T-cell (primary cell): ENCODE results near the gene MROH8. TPM values are rescaled to one million over a fixed set of nuclear protein-coding genes. Genes with fewer than 3 reads are reported as not detected.
"Not testable (repeated sequence)": the region's sequence is repeated elsewhere in the genome, so short reads cannot be mapped to it uniquely, and the experiment has no call there.

Source experiments
- ATAC-seq, 4 experiments: fragments of 200-7000 bp in 3 of 4; fragments of 150-1000 bp in 1 of 4; cut with Tn5 transposase; replicated peaks in 1 of 4; 1 replicate in 3 of 4; 2 replicates in 1 of 4; pipeline ENCODE4 v1.10.0; 2021; ENCODE audit warnings: moderate library complexity in 3 of 4, mild to moderate bottlenecking in 2 of 4, moderate number of reproducible peaks in 1 of 4
- CTCF ChIA-PET, 2 donors: fragments of 300-600 bp; sonication (Branson Sonifier 250); formaldehyde crosslinking; loops; one replicate each; lab custom pipeline; 2022; ENCODE audit warnings: antibody characterized with exemption in 2 of 2; lab: Charles Lee
- POLR2A ChIA-PET, 2 donors: fragments of 300-600 bp; sonication (Branson Sonifier 250); formaldehyde crosslinking; loops; one replicate each; lab custom pipeline; 2022; ENCODE audit warnings: antibody characterized with exemption in 2 of 2; lab: Charles Lee
- DNase-seq, 35 experiments: peaks; one replicate each; pipeline versions ENCODE4 v3.0.0 to v3.0.0-alpha.2; 2013 to 2023
- H3K27ac ChIP-seq: one replicate; pipeline ENCODE4 v1.5.1; 2013; ENCODE audit warnings: low read length
- H3K27me3 ChIP-seq, 2 experiments: replicated peaks in 1 of 2; 1 replicate in 1 of 2; 2 replicates in 1 of 2; pipeline versions ENCODE4 v1.6.1 to v1.7.0; 2013; ENCODE audit warnings: low read length in 1 of 2, mixed read lengths in 1 of 2; ENCODE audit not compliant: control insufficient read depth in 2 of 2, insufficient read depth in 2 of 2; ENCODE audit errors: extremely low read depth in 1 of 2
- H3K36me3 ChIP-seq, 2 donors: 1 replicate in 1 of 2; 2 replicates in 1 of 2; pipeline versions ENCODE4 v1.6.1 to v1.7.0; 2013; ENCODE audit warnings: low read length in 1 of 2; ENCODE audit not compliant: control insufficient read depth in 2 of 2, insufficient read depth in 1 of 2; ENCODE audit errors: extremely low read depth in 1 of 2
- H3K4me1 ChIP-seq, 2 experiments: 1 replicate in 1 of 2; 2 replicates in 1 of 2; pipeline versions ENCODE4 v1.6.1 to v1.7.0; 2013; ENCODE audit warnings: low read length in 2 of 2, mixed read lengths in 1 of 2; ENCODE audit not compliant: insufficient read depth in 2 of 2, control insufficient read depth in 1 of 2; ENCODE audit errors: extremely low read depth in 1 of 2
- H3K4me3 ChIP-seq, 2 donors: 1 replicate in 1 of 2; 2 replicates in 1 of 2; pipeline versions ENCODE4 v1.5.1 to v1.7.0; 2013; ENCODE audit warnings: mild to moderate bottlenecking in 2 of 2, low read length in 1 of 2, moderate library complexity in 1 of 2; ENCODE audit not compliant: control insufficient read depth in 1 of 2; ENCODE audit errors: extremely low read depth in 1 of 2
- H3K9me3 ChIP-seq: 2 replicates; pipeline ENCODE4 v1.7.0; 2013
- H3K27ac Mint-ChIP-seq, 2 donors: one replicate each; pipeline ENCODE4 v1.8.0; 2020 to 2021; ENCODE audit warnings: mild to moderate bottlenecking in 2 of 2, mixed read lengths in 2 of 2
- H3K27me3 Mint-ChIP-seq, 2 donors: one replicate each; pipeline ENCODE4 v1.8.0; 2021 to 2022; ENCODE audit warnings: mixed read lengths in 2 of 2
- H3K36me3 Mint-ChIP-seq: one replicate; pipeline ENCODE4 v1.8.0; 2021; ENCODE audit warnings: mixed read lengths
- H3K4me1 Mint-ChIP-seq, 3 donors: one replicate each; pipeline ENCODE4 v1.8.0; 2020 to 2022; ENCODE audit warnings: mixed read lengths in 3 of 3, mild to moderate bottlenecking in 1 of 3
- H3K4me3 Mint-ChIP-seq, 3 donors: one replicate each; pipeline ENCODE4 v1.8.0; 2020 to 2022; ENCODE audit warnings: mild to moderate bottlenecking in 3 of 3, mixed read lengths in 3 of 3, moderate library complexity in 3 of 3
- H3K9me3 Mint-ChIP-seq, 3 donors: one replicate each; pipeline ENCODE4 v1.8.0; 2020 to 2022; ENCODE audit warnings: mixed read lengths in 3 of 3
- WGBS: methylation state at CpG from one replicate; pipeline ENCODE4 v1.1.5; 2013; ENCODE audit warnings: missing lambda C conversion rate; ENCODE audit not compliant: insufficient coverage; 5-methylcytosine and 5-hydroxymethylcytosine counted together
- total RNA-seq, 35 experiments: library from RNA in 6 of 35; stranded (reverse) in 6 of 35; fragments of 120-200 nt in 1 of 35; gene quantifications; one replicate each; pipeline versions ENCODE4 v1.2.1 to v1.2.4 and lab custom pipeline; 2013 to 2026

Gene MROH8
- total RNA-seq, 5 donors from 2014 or later (not counting 1 experiment from before 2014, with no cell fraction given): 0.70 to 2.5 (median 1.5) TPM

DNA sequence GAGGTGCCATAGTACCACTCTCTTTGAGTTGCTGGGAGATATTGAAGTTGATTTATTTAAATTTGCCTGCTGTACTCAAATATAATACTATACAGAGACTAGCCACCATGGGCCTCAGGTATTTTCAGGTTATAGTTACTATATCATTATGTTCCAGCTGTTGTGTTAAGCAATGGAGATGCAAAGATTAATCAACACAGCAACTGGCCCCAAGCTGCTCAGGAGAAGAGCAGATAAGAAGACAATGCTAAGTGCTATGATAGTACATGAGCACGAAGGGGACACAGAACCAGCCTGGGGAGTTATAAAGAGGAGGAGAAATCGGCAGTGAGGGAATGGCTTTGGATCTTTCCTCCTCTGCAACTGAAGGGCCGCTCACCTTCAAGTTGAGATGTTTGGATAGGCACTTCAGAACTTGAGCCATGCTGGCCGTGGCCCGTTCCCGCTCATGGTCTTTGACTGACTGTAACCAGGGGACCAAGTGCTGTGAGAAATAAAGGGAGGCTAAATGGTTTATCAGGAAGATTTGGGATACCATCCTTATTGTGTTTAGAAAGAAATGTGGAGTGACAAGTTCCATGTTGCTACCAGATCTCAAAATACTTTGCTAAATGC is 24.6 kb downstream of the MROH8 start:
- Mint-ChIP-seq H3K27me3 (no peaks in the 10 kb centered on the region), H3K9me3 (no peaks in the 10 kb centered on the region), H3K27ac (no peak overlapping the region), H3K4me1 (no peaks in the 10 kb centered on the region), H3K4me3 (no peak overlapping the region), H3K36me3 (peaks cover 6% of the 10 kb centered on the region)
- H3K4me3 ChIP-seq: no peak overlapping the region
- 82% methylated on average over 6 of the region's 6 CpGs for WGBS
- POLR2A ChIA-PET: no interaction called here
- no peaks in the 10 kb centered on the region for H3K4me1 ChIP-seq
- no peaks in the 10 kb centered on the region for H3K9me3 ChIP-seq
- CTCF ChIA-PET: interaction anchor here (0.6 kb wide), 2 partner anchors 156 to 554 kb away, joined by 4 read pairs; no protein-coding TSS in a partner anchor
- no peak overlapping the region for H3K27ac ChIP-seq
- no peaks in the 10 kb centered on the region for H3K36me3 ChIP-seq
- ATAC-seq: no peak
- DNase-seq: no peak
- no peaks in the 10 kb centered on the region for H3K27me3 ChIP-seq

DNA sequence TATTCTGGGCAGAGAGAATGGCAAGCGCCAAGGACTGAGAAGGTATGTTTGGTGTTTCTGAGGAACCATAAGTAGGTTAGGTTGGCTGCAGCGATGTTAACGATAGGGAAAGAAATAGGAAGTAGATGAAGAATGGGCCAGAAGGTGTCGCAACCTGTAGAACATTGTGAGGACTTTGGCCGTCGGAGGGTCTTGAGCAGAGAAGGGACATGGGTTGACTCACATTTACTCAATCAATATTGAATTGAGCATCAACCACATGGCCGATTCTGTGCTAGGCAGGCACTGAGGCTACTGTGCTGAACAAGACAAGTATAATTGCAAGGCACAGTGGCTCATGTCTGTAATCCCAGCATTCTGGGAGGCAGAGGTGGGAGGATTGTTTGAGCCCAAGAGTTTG is 27.1 kb downstream of the MROH8 start:
- DNase-seq (no peak), ATAC-seq (no peak)
- H3K27ac ChIP-seq: no peak overlapping the region
- H3K4me3 Mint-ChIP-seq: no peak overlapping the region
- H3K27me3 Mint-ChIP-seq: no peaks in the 10 kb centered on the region
- CTCF ChIA-PET: no interaction called here
- H3K9me3 ChIP-seq: no peaks in the 10 kb centered on the region
- H3K27ac Mint-ChIP-seq: no peak overlapping the region
- no peaks in the 10 kb centered on the region for H3K9me3 Mint-ChIP-seq
- no peaks in the 10 kb centered on the region for H3K36me3 ChIP-seq
- no peaks in the 10 kb centered on the region for H3K4me1 ChIP-seq
- H3K27me3 ChIP-seq: no peaks in the 10 kb centered on the region
- 94% methylated on average over 4 of the region's 7 CpGs for WGBS
- H3K4me1 Mint-ChIP-seq: no peaks in the 10 kb centered on the region
- POLR2A ChIA-PET: no interaction called here
- peaks cover 6% of the 10 kb centered on the region for H3K36me3 Mint-ChIP-seq
- no peak overlapping the region for H3K4me3 ChIP-seq

DNA sequence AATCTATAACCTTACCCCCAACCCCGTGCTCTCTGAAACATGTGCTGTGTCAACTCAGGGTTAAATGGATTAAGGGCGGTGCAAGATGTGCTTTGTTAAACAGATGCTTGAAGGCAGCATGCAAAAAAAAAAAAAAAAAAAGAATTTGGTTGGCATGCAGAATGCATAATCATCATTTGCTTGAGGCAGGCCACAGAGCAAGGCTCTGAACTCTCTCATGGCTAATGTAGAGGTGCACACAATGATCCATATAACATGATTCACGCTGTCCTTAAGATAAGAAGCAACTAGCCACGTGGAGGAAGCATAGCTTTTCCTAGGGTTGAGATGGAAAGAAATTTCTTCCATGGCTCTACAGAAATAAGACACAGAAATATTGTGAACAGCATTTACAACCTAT is 27.8 kb downstream of the MROH8 start:
- ATAC-seq (no peak), DNase-seq (no peak)
- Histone ChIP-seq H3K9me3 (no peaks in the 10 kb centered on the region), H3K27me3 (no peaks in the 10 kb centered on the region), H3K36me3 (no peaks in the 10 kb centered on the region), H3K4me1 (no peaks in the 10 kb centered on the region), H3K27ac (no peak overlapping the region), H3K4me3 (no peak overlapping the region)
- ChIA-PET CTCF (no interaction called here), POLR2A (no interaction called here)
- peaks cover 6% of the 10 kb centered on the region for H3K36me3 Mint-ChIP-seq
- no peaks in the 10 kb centered on the region for H3K27me3 Mint-ChIP-seq
- H3K4me3 Mint-ChIP-seq: no peak overlapping the region
- no peaks in the 10 kb centered on the region for H3K4me1 Mint-ChIP-seq
- 100% methylated on average over 1 of the region's 4 CpGs for WGBS
- no peak overlapping the region for H3K27ac Mint-ChIP-seq
- H3K9me3 Mint-ChIP-seq: no peaks in the 10 kb centered on the region

DNA sequence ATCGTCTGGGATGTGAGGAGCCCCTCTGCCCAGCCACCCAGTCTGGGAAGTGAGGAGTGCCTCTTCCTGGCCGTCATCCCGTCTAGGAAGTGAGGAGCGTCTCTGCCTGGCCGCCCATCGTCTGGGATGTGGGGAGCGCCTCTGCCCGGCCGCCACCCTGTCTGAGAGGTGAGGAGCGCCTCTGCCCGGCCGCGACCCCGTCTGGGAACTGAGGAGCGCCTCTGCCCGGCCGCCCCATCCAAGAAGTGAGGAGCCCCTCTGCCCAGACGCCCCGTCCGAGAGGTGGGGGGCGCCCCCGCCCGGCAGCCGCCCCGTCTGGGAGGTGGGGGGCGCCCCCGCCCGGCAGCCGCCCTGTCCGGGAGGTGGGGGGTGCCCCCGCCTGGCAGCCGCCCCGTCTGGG is 28.5 kb downstream of the MROH8 start:
- not testable (repeated sequence) for DNase-seq
- WGBS: 94% methylated on average over 5 of the region's 33 CpGs

DNA sequence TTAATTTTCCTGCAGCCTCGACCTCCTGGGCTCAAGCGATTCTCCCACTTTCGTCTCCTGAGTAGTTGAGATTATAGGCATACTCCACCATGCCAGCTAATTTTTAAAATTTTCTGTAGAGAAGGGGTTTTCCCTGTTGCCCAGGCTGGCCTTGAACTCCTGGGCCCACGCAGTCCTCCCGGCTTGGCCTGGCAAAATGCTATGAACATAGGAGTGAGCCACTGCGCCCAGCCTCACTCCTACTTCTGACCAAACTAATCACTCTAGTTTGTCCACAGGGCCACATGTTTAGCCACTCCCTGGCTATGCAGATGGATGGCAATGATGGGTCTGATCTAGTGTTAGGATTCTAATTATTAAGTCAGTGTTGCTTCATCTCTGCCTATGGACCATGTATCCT is 32.1 kb downstream of the MROH8 start:
- H3K36me3 ChIP-seq: no peaks in the 10 kb centered on the region
- no peaks in the 10 kb centered on the region for H3K27me3 ChIP-seq
- Mint-ChIP-seq H3K36me3 (no peaks in the 10 kb centered on the region), H3K4me1 (no peaks in the 10 kb centered on the region), H3K4me3 (no peak overlapping the region), H3K27me3 (no peaks in the 10 kb centered on the region), H3K27ac (no peak overlapping the region), H3K9me3 (no peaks in the 10 kb centered on the region)
- ATAC-seq (no peak), DNase-seq (no peak)
- no peak overlapping the region for H3K4me3 ChIP-seq
- no peaks in the 10 kb centered on the region for H3K9me3 ChIP-seq
- no peaks in the 10 kb centered on the region for H3K4me1 ChIP-seq
- no CpG with 5 or more reads among the region's 6 CpGs for WGBS
- no peak overlapping the region for H3K27ac ChIP-seq
- CTCF ChIA-PET: no interaction called here
- POLR2A ChIA-PET: no interaction called here

More for the DNA sequence above, 28.5 kb downstream of the MROH8 start:
- H3K27me3 ChIP-seq, H3K27ac Mint-ChIP-seq, H3K4me3 Mint-ChIP-seq, H3K36me3 ChIP-seq, H3K4me1 Mint-ChIP-seq, H3K27ac ChIP-seq, ATAC-seq, H3K9me3 ChIP-seq, H3K36me3 Mint-ChIP-seq, H3K9me3 Mint-ChIP-seq, H3K27me3 Mint-ChIP-seq, H3K4me3 ChIP-seq, CTCF ChIA-PET, POLR2A ChIA-PET, H3K4me1 ChIP-seq: not testable (repeated sequence)

DNA sequence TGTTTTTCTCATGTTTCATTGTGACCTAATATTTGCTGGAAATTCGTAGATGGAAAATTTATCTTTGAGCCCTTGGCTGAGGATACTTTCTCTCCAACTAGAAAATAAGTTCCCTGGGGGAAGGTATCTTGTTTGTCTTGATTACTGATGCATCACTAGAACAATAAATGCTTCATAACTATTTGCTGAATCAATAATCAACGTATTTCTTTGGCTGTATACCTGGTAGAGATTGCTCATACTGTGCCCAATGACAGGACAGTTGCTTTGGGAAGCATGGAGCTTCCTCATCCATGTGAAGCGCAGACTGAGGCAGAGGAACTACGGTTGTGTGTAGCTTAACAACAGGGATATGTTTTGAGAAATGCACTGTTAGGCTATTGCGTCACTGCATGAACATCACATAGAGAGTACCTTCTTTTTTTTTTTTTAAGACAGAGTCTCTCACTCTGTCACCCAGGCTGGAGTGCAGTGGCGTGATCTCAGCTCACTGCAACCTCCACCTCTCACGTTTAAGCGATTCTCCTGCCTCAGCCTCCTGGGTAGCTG is 34.4 kb downstream of the MROH8 start:
- no peak overlapping the region for H3K4me3 Mint-ChIP-seq
- Histone ChIP-seq H3K9me3 (no peaks in the 10 kb centered on the region), H3K4me1 (no peaks in the 10 kb centered on the region), H3K36me3 (no peaks in the 10 kb centered on the region), H3K27ac (no peak overlapping the region), H3K27me3 (no peaks in the 10 kb centered on the region), H3K4me3 (no peak overlapping the region)
- ChIA-PET POLR2A (no interaction called here), CTCF (no interaction called here)
- no peaks in the 10 kb centered on the region for H3K36me3 Mint-ChIP-seq
- no peaks in the 10 kb centered on the region for H3K9me3 Mint-ChIP-seq
- no peaks in the 10 kb centered on the region for H3K27me3 Mint-ChIP-seq
- no peaks in the 10 kb centered on the region for H3K4me1 Mint-ChIP-seq
- WGBS: 86% methylated on average over 6 of the region's 8 CpGs
- ATAC-seq (no peak), DNase-seq (no peak)
- H3K27ac Mint-ChIP-seq: no peak overlapping the region
